Omental fat pad (tissue), 4 donors: ENCODE results near the gene CTBP2. TPM values are rescaled to one million over a fixed set of nuclear protein-coding genes. Genes with fewer than 3 reads are reported as not detected.

Experiments used
- ATAC-seq: fragments of 150-250 bp; one replicate; pipeline ENCODE4 v1.9.1; 2016; ENCODE audit warnings: mild to moderate bottlenecking, moderate library complexity; ENCODE audit not compliant: low FRiP score
- DNase-seq: peaks from one replicate; pipeline ENCODE4 v3.0.0-alpha.2; 2019; ENCODE audit warnings: low spot score
- CTCF ChIP-seq, 3 donors: fragments of 450-650 bp; IDR thresholded peaks; one replicate each; pipeline ENCODE4 v1.5.1; 2016 to 2017; ENCODE audit warnings: antibody characterized with exemption in 3 of 3, mild to moderate bottlenecking in 3 of 3, moderate library complexity in 2 of 3
- total RNA-seq, 4 donors: library from RNA; depleted of rRNA; stranded (reverse); fragments of >200 nt; gene quantifications; one replicate each; pipeline ENCODE4 v1.1.0, GENCODE V29; 2016

CTBP2 gene
- total RNA-seq, 4 donors from 2014 or later = 29.4 to 58.6 (median 46.2) TPM

- DNase-seq = no peak
- no peak for ATAC-seq
- TF ChIP-seq CTCF (IDR thresholded peaks at IDR 0.05) = no peak
Measured at GRCh38 chr10:125015356-125015944, 144.9 kb downstream of the CTBP2 start.

- ATAC-seq (no peak), DNase-seq (no peak)
- no peak for TF ChIP-seq CTCF (IDR thresholded peaks at IDR 0.05)
Measured at GRCh38 chr10:125014836-125015355, 145.5 kb downstream of the CTBP2 start.

GRCh38 chr10:125014086-125014830 is 146.1 kb downstream of the CTBP2 start:
- no peak for DNase-seq
- TF ChIP-seq CTCF (IDR thresholded peaks at IDR 0.05) = no peak
- no peak for ATAC-seq

- no peak for TF ChIP-seq CTCF (IDR thresholded peaks at IDR 0.05)
- no peak for ATAC-seq
- DNase-seq = no peak
Measured at GRCh38 chr10:125013529-125013872, 146.9 kb downstream of the CTBP2 start.

- ATAC-seq (no peak), DNase-seq (no peak)
- no peak for TF ChIP-seq CTCF (IDR thresholded peaks at IDR 0.05)
Measured at GRCh38 chr10:125012851-125013528, 147.4 kb downstream of the CTBP2 start.

GRCh38 chr10:125011926-125012705 is 148.2 kb downstream of the CTBP2 start:
- ATAC-seq (no peak), DNase-seq (no peak)
- no peak for TF ChIP-seq CTCF (IDR thresholded peaks at IDR 0.05)
